Posterior vena cava (tissue), 2 donors: ENCODE results near the gene REEP6. TPM values are rescaled to one million over a fixed set of nuclear protein-coding genes. Genes with fewer than 3 reads are reported as not detected.

Source experiments
- DNase-seq: peaks from one replicate; pipeline ENCODE4 v3.0.0-alpha.2; 2020; ENCODE audit warnings: low spot score
- intact Hi-C, 2 donors: fragments of 100-400 bp; cut with DNase I; formaldehyde crosslinking; loops; one replicate each; pipeline versions ENCODE4 v1.14.1 to v1.14.2; 2022 to 2023
- long read RNA-seq, 2 donors: library from polyadenylated mRNA; unstranded; transcript quantifications; one replicate each; pipeline ENCODE4 v2.0.0, GENCODE V29; 2020 to 2021
- total RNA-seq, 2 donors: library from RNA; stranded (reverse); fragmentation: NEBNext Ultra II Directional; extraction: Animal tissue kit (Norgen Biotek cat#: 25700); gene quantifications; one replicate each; pipeline ENCODE4 v1.2.1, GENCODE V29; 2021
- donor health status: DM: yes; HTN: yes; CAD: no.
- donor health status: DM: yes; HTN: yes; CAD: no.

Gene REEP6
- total RNA-seq, result 1 to 10 TPM in 1 of 2 donors, under 1 TPM in 1; 0.33 to 1.2 TPM
- long read RNA-seq, donor 1, result 0 reads
- long read RNA-seq, donor 2, result 0 reads

- DNase-seq, result no peak
- intact Hi-C loops, result no loop called here
Observed at GRCh38 chr19:1491114-1491848, at the start of gene REEP6. REEP6 (plus strand) TSS chr19:1491181; CDS start chr19:1491270, 89 bp downstream.

- DNase-seq, result no peak
- intact Hi-C loops, result no loop called here
Observed at GRCh38 chr19:1441677-1442438, 49.1 kb upstream of the REEP6 start.

GRCh38 chr19:1445185-1445931 is 45.6 kb upstream of the REEP6 start:
- DNase-seq, result peak; percentile 89
- intact Hi-C loops, result no loop called here

- no peak for DNase-seq
- intact Hi-C loops, result no loop called here
Observed at GRCh38 chr19:1445932-1446712, 44.9 kb upstream of the REEP6 start.

- DNase-seq, result no peak
- intact Hi-C loops, result no loop called here
Observed at GRCh38 chr19:1446713-1447481, 44.1 kb upstream of the REEP6 start.

- DNase-seq, result no peak
Observed at GRCh38 chr19:1447504-1447903, 43.5 kb upstream of the REEP6 start.

GRCh38 chr19:1447944-1448343 is 43.0 kb upstream of the REEP6 start:
- intact Hi-C loops, result loop anchor here in 1 of 2 donors (1.0 kb wide), 1 partner anchor 34 kb away; no protein-coding TSS in a partner anchor
- DNase-seq, result no peak

More at GRCh38 chr19:1447504-1447903, 43.5 kb upstream of the REEP6 start:
- intact Hi-C loops, result no loop called here

- intact Hi-C loops, result loop anchor here in 1 of 2 donors (10.0 kb wide), 1 partner anchor 165 kb away; the partner anchor contains the start of gene EFNA2
- DNase-seq, result no peak
Observed at GRCh38 chr19:1449467-1450442, 41.2 kb upstream of the REEP6 start, which contains the start of gene APC2. APC2 (plus strand) TSS chr19:1450121; CDS start chr19:1453002, 2,881 bp downstream.

- intact Hi-C loops, result loop anchor here in 1 of 2 donors (10.0 kb wide), 1 partner anchor 166 kb away; the partner anchor contains the start of gene EFNA2
- no peak for DNase-seq
Observed at GRCh38 chr19:1450735-1451731, 39.9 kb upstream of the REEP6 start.

GRCh38 chr19:1451916-1452801 is 38.8 kb upstream of the REEP6 start:
- DNase-seq, result no peak
- intact Hi-C loops, result loop anchor here in 1 of 2 donors (10.0 kb wide), 1 partner anchor 167 kb away; the partner anchor contains the start of gene EFNA2

GRCh38 chr19:1452802-1453524 is 38.0 kb upstream of the REEP6 start:
- DNase-seq, result no peak
- intact Hi-C loops, result loop anchor here in 1 of 2 donors (10.0 kb wide), 1 partner anchor 168 kb away; the partner anchor contains the start of gene EFNA2

- intact Hi-C loops, result loop anchor here in 1 of 2 donors (10.0 kb wide), 1 partner anchor 169 kb away; the partner anchor contains the start of gene EFNA2
- no peak for DNase-seq
Observed at GRCh38 chr19:1453525-1454364, 37.2 kb upstream of the REEP6 start.

- no peak for DNase-seq
- intact Hi-C loops, result loop anchor here in 1 of 2 donors (10.0 kb wide), 1 partner anchor 170 kb away; the partner anchor contains the start of gene EFNA2
Observed at GRCh38 chr19:1455002-1455335, 36.0 kb upstream of the REEP6 start.
